H1 (cell line): ENCODE data around the gene KCMF1. TPM values are rescaled to one million over a fixed set of nuclear protein-coding genes. Genes with fewer than 3 reads are reported as not detected.

ENCODE experiments used
- CTCF ChIA-PET: fragments of 300-600 bp; sonication (Branson Sonifier 250); formaldehyde crosslinking; loops from one replicate; lab custom pipeline; 2021; ENCODE audit not compliant: partially characterized antibody; lab: Charles Lee
- POLR2A ChIA-PET: fragments of 300-600 bp; sonication (Branson Sonifier 250); formaldehyde crosslinking; loops from one replicate; lab custom pipeline; 2021; ENCODE audit warnings: inconsistent platforms; ENCODE audit not compliant: partially characterized antibody; lab: Charles Lee
- DNase-seq, 2 experiments: peaks; one replicate each; pipeline versions ENCODE4 v3.0.0 to v3.0.0-alpha.2; 2010 to 2022; ENCODE audit warnings: low spot score in 2 of 2, low read depth in 1 of 2, mixed read lengths in 1 of 2
- FAIRE-seq: peaks from 2 replicates; lab custom pipeline; 2011; peaks lifted over from hg19 to GRCh38; lab: Jason Lieb, UNC
- H2AFZ ChIP-seq: 2 replicates; pipeline ENCODE4 v1.8.1; 2012; ENCODE audit warnings: low read length, inconsistent platforms
- H2AK5ac ChIP-seq: 2 replicates; pipeline ENCODE4 v1.6.1; 2013; ENCODE audit warnings: low read depth, low read length
- H2BK120ac ChIP-seq: replicated peaks from 2 replicates; pipeline ENCODE3; 2013; ENCODE audit warnings: low read depth, low read length, inconsistent platforms
- H2BK12ac ChIP-seq: 2 replicates; pipeline ENCODE4 v1.6.1; 2013; ENCODE audit warnings: low read depth, low read length
- H2BK15ac ChIP-seq: 2 replicates; pipeline ENCODE4 v1.6.1; 2013; ENCODE audit warnings: low read length
- H2BK20ac ChIP-seq: 2 replicates; pipeline ENCODE4 v1.6.1; 2013; ENCODE audit warnings: low read length
- H2BK5ac ChIP-seq: 2 replicates; pipeline ENCODE4 v1.6.1; 2013; ENCODE audit warnings: low read depth, low read length
- H3K14ac ChIP-seq: 2 replicates; pipeline ENCODE4 v1.6.1; 2013; ENCODE audit warnings: inconsistent platforms; ENCODE audit not compliant: insufficient read length
- H3K18ac ChIP-seq: 2 replicates; pipeline ENCODE4 v1.6.1; 2013; ENCODE audit warnings: low read length; ENCODE audit errors: extremely low read depth
- H3K23ac ChIP-seq: 2 replicates; pipeline ENCODE4 v1.6.1; 2013; ENCODE audit warnings: inconsistent platforms; ENCODE audit not compliant: insufficient read length
- H3K23me2 ChIP-seq: 2 replicates; pipeline ENCODE4 v1.6.1; 2013; ENCODE audit warnings: low read depth, low read length
- H3K27ac ChIP-seq: 2 replicates; pipeline ENCODE4 v1.6.1; 2011; ENCODE audit warnings: low read depth, low read length, inconsistent platforms
- H3K27me3 ChIP-seq, 4 experiments: replicated peaks in 1 of 4; 1 replicate in 1 of 4; 2 replicates in 3 of 4; pipeline versions ENCODE4 v1.6.1 to v1.8.1; 2011 to 2013; ENCODE audit warnings: low read length in 3 of 4, mild to moderate bottlenecking in 3 of 4, inconsistent platforms in 2 of 4, mixed read lengths in 2 of 4, moderate library complexity in 1 of 4; ENCODE audit not compliant: control insufficient read depth in 3 of 4, insufficient read depth in 3 of 4; ENCODE audit errors: extremely low read depth in 1 of 4
- H3K36me3 ChIP-seq, 4 experiments: 2 replicates each; pipeline versions ENCODE4 v1.6.1 to v1.8.1; 2011 to 2013; ENCODE audit warnings: mild to moderate bottlenecking in 4 of 4, low read length in 3 of 4, moderate library complexity in 2 of 4, control low read depth in 1 of 4, inconsistent platforms in 1 of 4; ENCODE audit not compliant: insufficient read depth in 4 of 4, control insufficient read depth in 2 of 4
- H3K4ac ChIP-seq: replicated peaks from 2 replicates; pipeline ENCODE3; 2013; ENCODE audit warnings: low read length, low read depth, mixed read lengths, inconsistent platforms; ENCODE audit not compliant: insufficient read length
- H3K4me1 ChIP-seq, 4 experiments: replicated peaks in 1 of 4; 1 replicate in 1 of 4; 2 replicates in 3 of 4; pipeline versions ENCODE4 v1.6.1 to v1.8.1; 2011 to 2013; ENCODE audit warnings: low read length in 3 of 4, inconsistent platforms in 2 of 4, mixed read lengths in 1 of 4; ENCODE audit not compliant: insufficient read depth in 4 of 4, control insufficient read depth in 3 of 4
- H3K4me2 ChIP-seq, 2 experiments: 2 replicates each; pipeline versions ENCODE4 v1.6.1 to v1.8.1; 2011 to 2013; ENCODE audit warnings: low read depth in 2 of 2, low read length in 2 of 2, control low read depth in 1 of 2, inconsistent platforms in 1 of 2, mild to moderate bottlenecking in 1 of 2; ENCODE audit not compliant: insufficient read depth in 1 of 2
- H3K4me3 ChIP-seq, 4 experiments: fragments of 200-600, 300-600 bp in 1 of 4; sonication (generic), shearing (Covaris generic), sonication (Bioruptor Twin) in 1 of 4; 2 replicates each; pipeline versions ENCODE4 v1.5.1 to v1.8.1; 2011 to 2016; ENCODE audit warnings: low read length in 4 of 4, low read depth in 3 of 4, control low read depth in 2 of 4, inconsistent platforms in 2 of 4, mild to moderate bottlenecking in 2 of 4, mixed read lengths in 1 of 4, moderate library complexity in 1 of 4; ENCODE audit not compliant: insufficient read depth in 2 of 4; ENCODE audit errors: extremely low read depth in 1 of 4
- H3K56ac ChIP-seq: replicated peaks from 2 replicates; pipeline ENCODE3; 2013; ENCODE audit warnings: low read depth, mild to moderate bottlenecking, mixed read lengths, low read length, inconsistent platforms; ENCODE audit not compliant: insufficient read length
- H3K79me1 ChIP-seq: 2 replicates; pipeline ENCODE4 v1.6.1; 2013; ENCODE audit warnings: low read depth, low read length, control low read depth
- H3K79me2 ChIP-seq, 2 experiments: 2 replicates each; pipeline versions ENCODE4 v1.6.1 to v1.8.1; 2012 to 2013; ENCODE audit warnings: low read length in 2 of 2, mild to moderate bottlenecking in 2 of 2, inconsistent platforms in 1 of 2; ENCODE audit not compliant: insufficient read depth in 2 of 2, control insufficient read depth in 1 of 2
- H3K9ac ChIP-seq, 4 experiments: replicated peaks in 1 of 4; 1 replicate in 1 of 4; 2 replicates in 3 of 4; pipeline versions ENCODE4 v1.6.1 to v1.8.1; 2011 to 2013; ENCODE audit warnings: low read depth in 3 of 4, low read length in 3 of 4, control low read depth in 2 of 4, mild to moderate bottlenecking in 2 of 4, moderate library complexity in 2 of 4, inconsistent platforms in 1 of 4; ENCODE audit errors: extremely low read depth in 1 of 4
- H3K9me3 ChIP-seq, 2 experiments: 2 replicates each; pipeline versions ENCODE4 v1.6.1 to v1.8.1; 2012 to 2013; ENCODE audit warnings: mild to moderate bottlenecking in 2 of 2, moderate library complexity in 2 of 2, control low read depth in 1 of 2, inconsistent platforms in 1 of 2, low read depth in 1 of 2, low read length in 1 of 2, mixed read lengths in 1 of 2; ENCODE audit not compliant: insufficient read depth in 2 of 2
- H4K20me1 ChIP-seq, 2 experiments: replicated peaks in 1 of 2; 2 replicates each; pipeline versions ENCODE3 to v1.8.1; 2011 to 2013; ENCODE audit warnings: inconsistent platforms in 2 of 2, low read length in 2 of 2, mild to moderate bottlenecking in 1 of 2; ENCODE audit not compliant: insufficient read depth in 2 of 2, control insufficient read depth in 1 of 2
- H4K5ac ChIP-seq: 2 replicates; pipeline ENCODE4 v1.6.1; 2013; ENCODE audit warnings: low read length, low read depth, mixed read lengths, inconsistent platforms; ENCODE audit not compliant: insufficient read length
- H4K8ac ChIP-seq: 2 replicates; pipeline ENCODE4 v1.8.0; 2013; ENCODE audit warnings: mild to moderate bottlenecking, moderate library complexity, low read length, inconsistent platforms; ENCODE audit not compliant: insufficient read depth; ENCODE audit errors: extremely low read depth
- H4K91ac ChIP-seq: replicated peaks from 2 replicates; pipeline ENCODE3; 2013; ENCODE audit warnings: low read length, mixed read lengths, inconsistent platforms; ENCODE audit not compliant: insufficient read length
- EZH2 ChIP-seq: fragments of 200-600 bp; sonication (generic); IDR thresholded peaks from 2 replicates; pipeline ENCODE4 v1.7.1; 2012; ENCODE audit warnings: low read depth, mild to moderate bottlenecking, moderate library complexity, low read length, inconsistent platforms; ENCODE audit not compliant: severe bottlenecking
- KDM1A ChIP-seq: fragments of 200-600, 300-600 bp; sonication (generic); IDR thresholded peaks from 2 replicates; pipeline ENCODE4 v1.7.1; 2016; ENCODE audit warnings: mild to moderate bottlenecking, low read length, borderline replicate concordance
- SUZ12 ChIP-seq: fragments of 200-600 bp; sonication (generic); IDR thresholded peaks from 2 replicates; pipeline ENCODE4 v1.6.1; 2012; ENCODE audit warnings: mild to moderate bottlenecking, inconsistent platforms, low read length, moderate library complexity, mixed read lengths
- WGBS, 2 experiments: shearing (Covaris generic) in 1 of 2; methylation state at CpG; one replicate each; pipeline versions ENCODE4 v1.1.6 to v1.1.7; 2013 to 2015; ENCODE audit warnings: low lambda C conversion rate in 2 of 2, mixed read lengths in 2 of 2, inconsistent platforms in 1 of 2, low coverage in 1 of 2, missing lambda C conversion rate in 1 of 2; ENCODE audit not compliant: insufficient replicate concordance in 2 of 2, insufficient coverage in 1 of 2, insufficient read length in 1 of 2; ENCODE audit errors: extremely low coverage in 1 of 2, missing lambda C conversion rate in 1 of 2; 5-methylcytosine and 5-hydroxymethylcytosine counted together
- polyA plus RNA-seq, 7 experiments: library from polyadenylated mRNA; depleted of rRNA in 3 of 7; stranded (reverse) in 5 of 7; unstranded in 2 of 7; fragments of >200 nt in 5 of 7; fragments of 200-250 nt in 2 of 7; gene quantifications; 1 replicate in 5 of 7; 2 replicates in 1 of 7; 4 replicates in 1 of 7; pipeline versions ENCODE4 v1.2.1 to v1.2.3, GENCODE V29; 2011 to 2013; ENCODE audit warnings: missing spikeins in 2 of 7, mixed read lengths in 2 of 7
- total RNA-seq: library from RNA; stranded (reverse); fragmentation: NEBNext Ultra II Directional; extraction: Animal tissue kit (Norgen Biotek cat#: 25700); gene quantifications from 2 replicates; pipeline ENCODE4 v1.2.1, GENCODE V29; 2021
- TF ChIP-seq, protein P1 (sequence below): IDR thresholded peaks from 2 replicates; pipeline ENCODE4 v1.6.1; 2012; ENCODE audit warnings: inconsistent platforms

Gene KCMF1
- total and polyA plus RNA-seq, 2 of the 8 experiments (the other 6 are each of a cell fraction or from before 2014, with no cell fraction given) = 86.9 to 149 TPM

DNA sequence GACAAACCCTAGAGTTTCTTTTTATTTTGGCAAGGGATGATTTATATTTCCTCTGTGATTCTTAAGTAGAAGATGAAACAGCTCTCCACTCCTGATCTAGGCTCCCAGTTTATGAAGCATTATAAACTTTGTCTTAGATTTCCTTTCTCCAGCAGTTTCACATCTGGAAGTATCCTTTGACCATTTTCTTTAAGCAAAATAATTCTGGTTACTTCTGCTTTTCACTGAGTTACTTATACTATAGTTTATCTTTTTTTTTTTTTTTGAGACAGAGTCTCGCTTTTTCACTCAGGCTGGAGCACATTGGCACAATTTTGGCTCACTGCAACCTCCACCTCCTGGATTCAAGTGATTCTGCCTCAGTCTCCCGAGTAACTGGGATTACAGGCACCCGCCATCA is 45.5 kb downstream of the KCMF1 start:
- Histone ChIP-seq H2BK5ac (no peak overlapping the region), H3K18ac (no peak overlapping the region), H3K27ac (no peak overlapping the region), H3K4ac (no peak overlapping the region), H2BK20ac (no peak overlapping the region), H2BK12ac (no peak overlapping the region), H3K4me1 (peaks cover 0 to 6% (median 4%) of the 10 kb centered on the region in 4 experiments; a peak in 4 of 7 replicates), H2BK15ac (no peak overlapping the region), H3K79me2 (peaks cover 16 to 97% of the 10 kb centered on the region in 2 experiments), H3K4me2 (no peak overlapping the region), H3K14ac (no peak overlapping the region), H4K20me1 (peaks cover 6 to 10% of the 10 kb centered on the region in 2 experiments), H4K8ac (no peak overlapping the region), H3K56ac (no peak overlapping the region), H3K4me3 (no peak overlapping the region), H2AFZ (no peak overlapping the region), H3K36me3 (no peaks in the 10 kb centered on the region), H3K79me1 (peaks cover 6% of the 10 kb centered on the region), H2AK5ac (no peak overlapping the region), H3K9me3 (no peaks in the 10 kb centered on the region), H3K23me2 (no peaks in the 10 kb centered on the region), H3K9ac (no peak overlapping the region), H4K91ac (no peak overlapping the region), H2BK120ac (no peak overlapping the region), H4K5ac (no peak overlapping the region), H3K23ac (no peak overlapping the region), H3K27me3 (no peaks in the 10 kb centered on the region)
- ChIA-PET CTCF (interaction anchor here (0.6 to 2.1 kb wide), 6 partner anchors 9 to 146 kb away, joined by 3 to 7 read pairs (median 3); no protein-coding TSS in a partner anchor), POLR2A (interaction anchor here (0.9 to 1.7 kb wide), 2 partner anchors 17 to 32 kb away, joined by 5 read pairs; no protein-coding TSS in a partner anchor)
- 90% methylated on average over 3 of the region's 3 CpGs; no CpG with 5 or more reads in 1 of the 2 experiments for WGBS, 2 experiments
- FAIRE-seq (no peak), DNase-seq (no peak)
- TF ChIP-seq, protein P1, sequence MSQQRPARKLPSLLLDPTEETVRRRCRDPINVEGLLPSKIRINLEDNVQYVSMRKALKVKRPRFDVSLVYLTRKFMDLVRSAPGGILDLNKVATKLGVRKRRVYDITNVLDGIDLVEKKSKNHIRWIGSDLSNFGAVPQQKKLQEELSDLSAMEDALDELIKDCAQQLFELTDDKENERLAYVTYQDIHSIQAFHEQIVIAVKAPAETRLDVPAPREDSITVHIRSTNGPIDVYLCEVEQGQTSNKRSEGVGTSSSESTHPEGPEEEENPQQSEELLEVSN = no peak
- no peak for TF ChIP-seq KDM1A
- no peak for TF ChIP-seq EZH2
- no peak for TF ChIP-seq SUZ12
